Tibial nerve (tissue), 3 donors: ENCODE data around the gene CDH4.

Source experiments
- CTCF ChIP-seq, 5 experiments: fragments of 200-600 bp in 3 of 5; fragments of 450-650 bp in 2 of 5; sonication (generic) in 3 of 5; IDR thresholded peaks; one replicate each; pipeline ENCODE4 v1.5.1; 2016 to 2019; ENCODE audit warnings: antibody characterized with exemption in 5 of 5, mild to moderate bottlenecking in 3 of 5, moderate library complexity in 2 of 5
- POLR2A ChIP-seq, 2 donors: fragments of 450-650 bp; IDR thresholded peaks; one replicate each; pipeline ENCODE4 v1.6.1; 2017; ENCODE audit warnings: antibody characterized with exemption in 2 of 2, mild to moderate bottlenecking in 2 of 2, moderate library complexity in 2 of 2

GRCh38 chr20:61444637-61445036 is 192.6 kb downstream of the CDH4 start:
- TF ChIP-seq POLR2A (IDR thresholded peaks at IDR 0.05): no peak
- TF ChIP-seq CTCF (IDR thresholded peaks at IDR 0.05): no peak
